Stimulated activated CD8-positive, alpha-beta memory T cell treated with anti-CD3 and anti-CD28 coated beads, Interleukin-7, amount 100 ng/mL, for 1 hour (primary cell): ENCODE measurements around the gene CRLF1.

ENCODE experiments used
- DNase-seq, 2 donors: peaks; one replicate each; pipeline ENCODE4 v3.0.0-alpha.2; 2020; ENCODE audit warnings: low read depth in 2 of 2

Gene CRLF1

DNA sequence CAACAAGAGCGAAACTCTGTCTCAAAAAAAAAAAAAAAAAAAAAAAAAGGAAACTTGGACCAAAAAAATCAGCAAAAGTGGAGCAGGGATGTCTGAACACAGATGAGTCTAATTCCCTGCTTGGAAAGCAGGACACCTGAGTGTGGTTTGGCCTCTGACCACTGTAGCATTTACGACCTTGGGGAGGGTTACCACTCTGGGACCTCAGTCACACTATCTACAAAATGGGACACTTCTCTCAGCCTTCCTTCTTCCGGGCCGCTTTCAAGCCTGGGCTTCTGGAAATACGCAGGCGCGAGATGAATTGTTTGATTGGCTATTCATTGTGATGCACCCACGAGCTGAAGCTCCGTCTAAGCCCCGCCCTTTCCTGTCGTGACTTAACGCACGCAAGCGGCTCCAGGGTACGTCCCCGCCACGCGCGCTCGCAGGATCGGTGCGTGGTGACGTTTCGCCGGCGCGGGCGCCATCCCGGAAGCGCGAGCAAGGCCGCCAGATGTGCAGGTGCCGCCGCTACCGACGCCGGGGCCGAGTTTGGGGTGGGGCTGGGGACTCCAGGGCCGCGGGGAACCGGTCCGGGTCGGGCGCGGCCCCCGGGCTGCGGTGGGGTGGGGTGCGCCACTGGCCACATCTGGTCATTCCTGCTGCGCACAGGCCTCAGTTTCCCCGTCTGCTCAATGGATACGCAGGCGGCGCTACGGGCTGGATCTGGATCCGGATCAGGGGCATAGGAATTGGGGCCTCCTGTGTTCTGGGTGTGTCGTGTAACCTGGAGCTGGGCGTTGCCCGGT is 49.0 kb downstream of the CRLF1 start, which contains the start of gene KXD1:
Gene KXD1, plus strand, starts transcription at position 460 of the 791 bp plus-strand sequence. CDS start 4,187 bp downstream, outside the sequence.
- peak; percentile 93 to 95 for DNase-seq

- no peak for DNase-seq
Observed at GRCh38 chr19:18551631-18552030, 55.0 kb downstream of the CRLF1 start.

- DNase-seq, result no peak
Observed at GRCh38 chr19:18543814-18544475, 62.7 kb downstream of the CRLF1 start.
